Measurements from ENCODE around the gene LRRD1. TPM values are rescaled to one million over a fixed set of nuclear protein-coding genes. Genes with fewer than 3 reads are reported as not detected.
"Not testable (repeated sequence)": the region's sequence is repeated elsewhere in the genome, so short reads cannot be mapped to it uniquely, and the experiment has no call there.

Gene LRRD1
- total RNA-seq, 6 experiments from 2014 or later, result not detected

- no peak overlapping the region for H3K27ac ChIP-seq
- ATAC-seq (no peak), DNase-seq (no peak)
- intact Hi-C loops (cut with DNase I), result no loop called here
- no peak overlapping the region for H3K4me3 ChIP-seq
- H3K27me3 ChIP-seq, result no peaks in the 10 kb centered on the region
- H3K36me3 ChIP-seq, result peaks cover 0 to 65% (median 18%) of the 10 kb centered on the region in 4 donors
- no peaks in the 10 kb centered on the region for H3K4me1 ChIP-seq
- TF ChIP-seq POLR2A (IDR thresholded peaks at IDR 0.05), result no peak
- no peaks in the 10 kb centered on the region for H3K9me3 ChIP-seq
Observed at GRCh38 chr7:92121681-92122080, 57.3 kb downstream of the LRRD1 start.

GRCh38 chr7:92119213-92119759 lies 59.7 kb downstream of the LRRD1 start:
- Histone ChIP-seq H3K4me1 (no peaks in the 10 kb centered on the region), H3K4me3 (no peak overlapping the region), H3K9me3 (no peaks in the 10 kb centered on the region), H3K27ac (no peak overlapping the region), H3K36me3 (peaks cover 0 to 57% (median 11%) of the 10 kb centered on the region in 4 donors), H3K27me3 (no peaks in the 10 kb centered on the region)
- intact Hi-C loops (cut with DNase I), result no loop called here
- WGBS (ENCODE audit: insufficient coverage, low coverage, low lambda C conversion rate, missing lambda C conversion rate), result 73% methylated on average over 1 of the region's 1 CpG
- ATAC-seq (no peak), DNase-seq (no peak)
- no peak for TF ChIP-seq POLR2A (IDR thresholded peaks at IDR 0.05)

- no peaks in the 10 kb centered on the region for H3K4me1 ChIP-seq
- no peak overlapping the region for H3K4me3 ChIP-seq
- no peaks in the 10 kb centered on the region for H3K9me3 ChIP-seq
- no peak for DNase-seq
- H3K36me3 ChIP-seq, result peaks cover 0 to 37% (median 0%) of the 10 kb centered on the region in 4 donors
- no peak for ATAC-seq
- TF ChIP-seq POLR2A (IDR thresholded peaks at IDR 0.05), result no peak
- no peak for TF ChIP-seq CTCF (IDR thresholded peaks at IDR 0.05)
- no peaks in the 10 kb centered on the region for H3K27me3 ChIP-seq
- WGBS (ENCODE audit: insufficient coverage, low coverage, low lambda C conversion rate, missing lambda C conversion rate), result 94% methylated on average over 3 of the region's 3 CpGs
- H3K27ac ChIP-seq, result no peak overlapping the region
- intact Hi-C loops (cut with DNase I), result no loop called here
Observed at GRCh38 chr7:92116949-92117348, 62.0 kb downstream of the LRRD1 start.

GRCh38 chr7:92115821-92116220 lies 63.1 kb downstream of the LRRD1 start:
- H3K9me3 ChIP-seq, result no peaks in the 10 kb centered on the region
- WGBS (ENCODE audit: insufficient coverage, low coverage, low lambda C conversion rate, missing lambda C conversion rate), result 96% methylated on average over 4 of the region's 5 CpGs
- ATAC-seq (no peak), DNase-seq (no peak)
- H3K36me3 ChIP-seq, result peaks cover 0 to 46% (median 2%) of the 10 kb centered on the region in 4 donors
- H3K27ac ChIP-seq, result no peak overlapping the region
- intact Hi-C loops (cut with DNase I), result no loop called here
- H3K27me3 ChIP-seq, result no peaks in the 10 kb centered on the region
- H3K4me1 ChIP-seq, result no peaks in the 10 kb centered on the region
- TF ChIP-seq CTCF (IDR thresholded peaks at IDR 0.05), result no peak
- H3K4me3 ChIP-seq, result no peak overlapping the region

- DNase-seq (no peak), ATAC-seq (no peak)
- no peaks in the 10 kb centered on the region for H3K27me3 ChIP-seq
- H3K36me3 ChIP-seq, result peaks cover 1 to 53% (median 11%) of the 10 kb centered on the region in 4 donors
- WGBS (ENCODE audit: insufficient coverage, low coverage, low lambda C conversion rate, missing lambda C conversion rate), result 58% methylated on average over 2 of the region's 2 CpGs
- H3K9me3 ChIP-seq, result no peaks in the 10 kb centered on the region
- no peak overlapping the region for H3K27ac ChIP-seq
- TF ChIP-seq CTCF (IDR thresholded peaks at IDR 0.05), result no peak
- no peak for TF ChIP-seq POLR2A (IDR thresholded peaks at IDR 0.05)
- intact Hi-C loops (cut with DNase I), result no loop called here
- H3K4me3 ChIP-seq, result no peak overlapping the region
- no peaks in the 10 kb centered on the region for H3K4me1 ChIP-seq
Observed at GRCh38 chr7:92110857-92111256, 68.1 kb downstream of the LRRD1 start.

GRCh38 chr7:92108821-92109220 lies 70.1 kb downstream of the LRRD1 start:
- no peaks in the 10 kb centered on the region for H3K9me3 ChIP-seq
- 92% methylated on average over 5 of the region's 8 CpGs for WGBS (ENCODE audit: insufficient coverage, low coverage, low lambda C conversion rate, missing lambda C conversion rate)
- no peak overlapping the region for H3K4me3 ChIP-seq
- H3K36me3 ChIP-seq, result peaks cover 1 to 53% (median 17%) of the 10 kb centered on the region in 4 donors
- H3K27me3 ChIP-seq, result no peaks in the 10 kb centered on the region
- TF ChIP-seq POLR2A (IDR thresholded peaks at IDR 0.05), result no peak
- TF ChIP-seq CTCF (IDR thresholded peaks at IDR 0.05), result no peak
- no peaks in the 10 kb centered on the region for H3K4me1 ChIP-seq
- ATAC-seq, result no peak
- intact Hi-C loops (cut with DNase I), result no loop called here
- no peak for DNase-seq
- no peak overlapping the region for H3K27ac ChIP-seq

- H3K4me1 ChIP-seq; H3K27me3 ChIP-seq; H3K9me3 ChIP-seq; H3K27ac ChIP-seq; DNase-seq; H3K4me3 ChIP-seq; ATAC-seq; intact Hi-C loops (cut with DNase I): not testable (repeated sequence)
- peaks cover 0 to 89% (median 32%) of the 10 kb centered on the region in 4 donors for H3K36me3 ChIP-seq
- WGBS (ENCODE audit: insufficient coverage, low coverage, low lambda C conversion rate, missing lambda C conversion rate), result 90% methylated on average over 4 of the region's 5 CpGs
Observed at GRCh38 chr7:92102862-92103261, 76.1 kb downstream of the LRRD1 start.
